Measurements from ENCODE around the gene TLR7.

TLR7 gene

GRCh38 chrX:12866451-12867377, at the start of gene TLR7:
TLR7 (plus strand) TSS chrX:12867072; CDS start chrX:12867579, 507 bp downstream.
- DNase-seq: no peak

- no peak for DNase-seq
These were observed 49.3 kb upstream of the TLR7 start for GRCh38 chrX:12817528-12817927.

GRCh38 chrX:12819222-12819621, 47.6 kb upstream of the TLR7 start:
- DNase-seq: no peak

GRCh38 chrX:12820737-12821136, 46.1 kb upstream of the TLR7 start:
- DNase-seq: no peak

GRCh38 chrX:12824944-12825343, 41.9 kb upstream of the TLR7 start:
- DNase-seq: no peak

- no peak for DNase-seq
These were observed 41.1 kb upstream of the TLR7 start for GRCh38 chrX:12825801-12826200.

- no peak for DNase-seq
These were observed 23.7 kb upstream of the TLR7 start for GRCh38 chrX:12843061-12843667.

GRCh38 chrX:12843668-12844279, 23.1 kb upstream of the TLR7 start:
- no peak for DNase-seq

GRCh38 chrX:12844319-12844718, 22.6 kb upstream of the TLR7 start:
- no peak for DNase-seq

GRCh38 chrX:12865359-12865758, 1.5 kb upstream of the TLR7 start:
- no peak for DNase-seq

GRCh38 chrX:12867685-12868084, 813 bp downstream of the TLR7 start:
- DNase-seq: no peak

GRCh38 chrX:12868747-12869146, 1.9 kb downstream of the TLR7 start:
- no peak for DNase-seq

GRCh38 chrX:12871257-12871656, 4.4 kb downstream of the TLR7 start:
- no peak for DNase-seq

- no peak for DNase-seq
These were observed 5.9 kb downstream of the TLR7 start for GRCh38 chrX:12872741-12873140.

GRCh38 chrX:12874581-12874980, 7.7 kb downstream of the TLR7 start:
- DNase-seq: no peak

- DNase-seq: no peak
These were observed 10.5 kb downstream of the TLR7 start for GRCh38 chrX:12877386-12877785.

GRCh38 chrX:12878536-12878935, 11.7 kb downstream of the TLR7 start:
- no peak for DNase-seq

GRCh38 chrX:12881914-12882313, 15.0 kb downstream of the TLR7 start:
- no peak for DNase-seq

- DNase-seq: no peak
These were observed 18.6 kb downstream of the TLR7 start for GRCh38 chrX:12885508-12885907.

GRCh38 chrX:12886545-12886944, 19.7 kb downstream of the TLR7 start:
- DNase-seq: no peak

GRCh38 chrX:12887141-12887540, 20.3 kb downstream of the TLR7 start:
- no peak for DNase-seq

GRCh38 chrX:12887767-12888166, 20.9 kb downstream of the TLR7 start:
- DNase-seq: no peak

GRCh38 chrX:12890467-12890866, 23.6 kb downstream of the TLR7 start:
- no peak for DNase-seq

- DNase-seq: no peak
These were observed 24.3 kb downstream of the TLR7 start for GRCh38 chrX:12891171-12891570.

Measured in DMS153 (cell line).